ENCODE results near the gene SNX14.
"Not testable (repeated sequence)": the region's sequence is repeated elsewhere in the genome, so short reads cannot be mapped to it uniquely, and the experiment has no call there.

The SNX14 gene

GRCh38 chr6:85568411-85568810 is 25.2 kb downstream of the SNX14 start:
- Histone ChIP-seq H3K27ac (replicated peaks) (no peak overlapping the region), H3K4me3 (replicated peaks; ENCODE audit: insufficient read depth, low read length) (no peak overlapping the region), H3K27me3 (ENCODE audit: insufficient read depth, poor library complexity, severe bottlenecking) (no peaks in the 10 kb centered on the region)
- TF ChIP-seq SPI1 (IDR thresholded peaks at IDR 0.05; ENCODE audit: borderline replicate concordance, low read depth) = no peak
- no peak for DNase-seq (ENCODE audit: low read depth in 1 of 2, low spot score in 1 of 2)

- Histone ChIP-seq H3K4me3 (replicated peaks; ENCODE audit: insufficient read depth, low read length) (no peak overlapping the region), H3K27me3 (ENCODE audit: insufficient read depth, poor library complexity, severe bottlenecking) (no peaks in the 10 kb centered on the region), H3K27ac (replicated peaks) (no peak overlapping the region)
- TF ChIP-seq POLR2AphosphoS5 (IDR thresholded peaks at IDR 0.05; ENCODE audit: low read depth) = no peak
- no peak for TF ChIP-seq REST (IDR thresholded peaks at IDR 0.05; ENCODE audit: insufficient replicate concordance, low read depth)
- no peak for TF ChIP-seq SPI1 (IDR thresholded peaks at IDR 0.05; ENCODE audit: borderline replicate concordance, low read depth)
- no peak for TF ChIP-seq CTCF (IDR thresholded peaks at IDR 0.05; ENCODE audit: insufficient read depth, low read length)
- TF ChIP-seq GABPA (IDR thresholded peaks at IDR 0.05; ENCODE audit: low read depth) = no peak
- no peak for DNase-seq (ENCODE audit: low read depth in 1 of 2, low spot score in 1 of 2)
These were observed 27.9 kb downstream of the SNX14 start for GRCh38 chr6:85565736-85566135.

GRCh38 chr6:85564223-85564622 is 29.4 kb downstream of the SNX14 start:
- not testable (repeated sequence) for DNase-seq (ENCODE audit: low read depth in 1 of 2, low spot score in 1 of 2); H3K4me3 ChIP-seq (replicated peaks; ENCODE audit: insufficient read depth, low read length); H3K27ac ChIP-seq (replicated peaks); H3K27me3 ChIP-seq (ENCODE audit: insufficient read depth, poor library complexity, severe bottlenecking)

GRCh38 chr6:85561750-85562357 is 31.8 kb downstream of the SNX14 start:
- no peak overlapping the region for H3K4me3 ChIP-seq (replicated peaks; ENCODE audit: insufficient read depth, low read length)
- TF ChIP-seq SPI1 (IDR thresholded peaks at IDR 0.05; ENCODE audit: borderline replicate concordance, low read depth) = no peak
- no peak for TF ChIP-seq REST (IDR thresholded peaks at IDR 0.05; ENCODE audit: insufficient replicate concordance, low read depth)
- TF ChIP-seq CTCF (IDR thresholded peaks at IDR 0.05; ENCODE audit: insufficient read depth, low read length) = no peak
- no peak for TF ChIP-seq POLR2AphosphoS5 (IDR thresholded peaks at IDR 0.05; ENCODE audit: low read depth)
- no peak for TF ChIP-seq GABPA (IDR thresholded peaks at IDR 0.05; ENCODE audit: low read depth)
- no peaks in the 10 kb centered on the region for H3K27me3 ChIP-seq (ENCODE audit: insufficient read depth, poor library complexity, severe bottlenecking)
- H3K27ac ChIP-seq (replicated peaks) = no peak overlapping the region
- DNase-seq (ENCODE audit: low read depth in 1 of 2, low spot score in 1 of 2) = no peak

GRCh38 chr6:85556992-85557668 is 36.5 kb downstream of the SNX14 start:
- no peak overlapping the region for H3K27ac ChIP-seq (replicated peaks)
- no peak overlapping the region for H3K4me3 ChIP-seq (replicated peaks; ENCODE audit: insufficient read depth, low read length)
- no peak for DNase-seq (ENCODE audit: low read depth in 1 of 2, low spot score in 1 of 2)
- no peaks in the 10 kb centered on the region for H3K27me3 ChIP-seq (ENCODE audit: insufficient read depth, poor library complexity, severe bottlenecking)
- TF ChIP-seq CTCF (IDR thresholded peaks at IDR 0.05; ENCODE audit: insufficient read depth, low read length) (no peak), REST (IDR thresholded peaks at IDR 0.05; ENCODE audit: insufficient replicate concordance, low read depth) (no peak), SPI1 (IDR thresholded peaks at IDR 0.05; ENCODE audit: borderline replicate concordance, low read depth) (no peak), POLR2AphosphoS5 (IDR thresholded peaks at IDR 0.05; ENCODE audit: low read depth) (no peak), GABPA (IDR thresholded peaks at IDR 0.05; ENCODE audit: low read depth) (no peak)

All from HL-60 (cell line).